Posterior cingulate gyrus (tissue), 11 donors: ENCODE measurements around the gene DGCR6.
"Not testable (repeated sequence)": the region's sequence is repeated elsewhere in the genome, so short reads cannot be mapped to it uniquely, and the experiment has no call there.

Source experiments
- DNase-seq, 10 donors: peaks; one replicate each; pipeline versions ENCODE4 v3.0.0 to v3.0.0-alpha.2; 2020 to 2021; ENCODE audit warnings: mixed read lengths in 3 of 10
- intact Hi-C: fragments of 100-400 bp; cut with DNase I; formaldehyde crosslinking; loops from one replicate; pipeline ENCODE4 v1.15.1; 2023

The DGCR6 gene

GRCh38 chr22:18958321-18958705 is 52.2 kb downstream of the DGCR6 start:
- intact Hi-C loops, result loop anchor here (10.0 kb wide), 3 partner anchors 126 to 756 kb away; partner anchors contain the start of genes CDC45, SEPTIN5 and UFD1
- peak in 7 of 10 donors; percentile 45 to 93 (median 66) for DNase-seq

- intact Hi-C loops, result loop anchor here (10.0 kb wide), 3 partner anchors 126 to 756 kb away; partner anchors contain the start of genes CDC45, SEPTIN5 and UFD1
- peak in 4 of 10 donors; percentile 29 to 75 (median 74) for DNase-seq
These were observed 52.6 kb downstream of the DGCR6 start for GRCh38 chr22:18958738-18959137.

GRCh38 chr22:18959266-18959665 is 53.1 kb downstream of the DGCR6 start:
- intact Hi-C loops, result loop anchor here (10.0 kb wide), 3 partner anchors 126 to 756 kb away; partner anchors contain the start of genes CDC45, SEPTIN5 and UFD1
- DNase-seq, result peak in 4 of 10 donors; percentile 7 to 69 (median 41)

GRCh38 chr22:18959741-18960140 is 53.6 kb downstream of the DGCR6 start:
- intact Hi-C loops, result loop anchor here (10.0 kb wide), 3 partner anchors 125 to 755 kb away; partner anchors contain the start of genes CDC45, SEPTIN5 and UFD1
- peak in 4 of 10 donors; percentile 21 to 67 (median 65) for DNase-seq

GRCh38 chr22:18960166-18960820 is 54.2 kb downstream of the DGCR6 start:
- peak in 4 of 10 donors; percentile 16 to 76 (median 52) for DNase-seq

GRCh38 chr22:18961201-18961600 is 55.1 kb downstream of the DGCR6 start:
- intact Hi-C loops, result not testable (repeated sequence)

More at GRCh38 chr22:18960166-18960820, 54.2 kb downstream of the DGCR6 start:
- intact Hi-C loops, result not testable (repeated sequence)

More at GRCh38 chr22:18961201-18961600, 55.1 kb downstream of the DGCR6 start:
- peak in 4 of 10 donors; percentile 10 to 62 (median 32) for DNase-seq
